Hepatocyte (in vitro differentiated cells): ENCODE measurements around the gene WDTC1.

ENCODE experiments used
- CTCF ChIP-seq: fragments of 200-600 bp; sonication (generic); IDR thresholded peaks from 2 replicates; pipeline ENCODE4 v1.5.1; 2016; ENCODE audit warnings: antibody characterized with exemption, mild to moderate bottlenecking; ENCODE audit not compliant: poor library complexity
- EZH2 ChIP-seq: fragments of 200-600 bp; sonication (generic); IDR thresholded peaks from 2 replicates; pipeline ENCODE4 v1.6.1; 2016; ENCODE audit warnings: antibody characterized with exemption, mild to moderate bottlenecking, borderline replicate concordance
- EZH2phosphoT487 ChIP-seq: fragments of 200-600 bp; sonication (generic); IDR thresholded peaks from one replicate; pipeline ENCODE4 v1.6.1; 2018; ENCODE audit warnings: antibody characterized with exemption, mild to moderate bottlenecking, low read depth, moderate library complexity; ENCODE audit not compliant: unreplicated experiment, severe bottlenecking

DNA sequence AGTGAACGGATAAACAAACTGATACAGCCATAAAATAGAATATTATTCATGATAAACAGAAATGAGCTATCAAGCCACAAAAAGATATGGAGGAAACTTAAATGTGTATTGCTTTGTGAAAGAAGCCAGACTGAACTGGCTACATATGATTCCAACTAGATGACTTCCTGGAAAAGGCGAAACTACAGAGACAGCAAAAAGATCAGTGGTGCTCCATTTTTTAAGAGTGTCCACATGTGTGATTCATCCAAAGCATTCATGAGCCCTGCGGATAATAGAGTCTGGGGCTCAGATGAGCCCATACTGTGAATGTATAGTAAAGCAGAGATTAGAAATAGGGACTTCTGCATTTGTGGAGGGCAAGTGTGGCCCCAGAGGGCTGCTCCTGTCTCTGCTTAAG lies 79.7 kb downstream of the WDTC1 start:
- TF ChIP-seq CTCF (no peak), EZH2phosphoT487 (no peak), EZH2 (no peak)
